ENCODE data around the gene PSEN1.

GRCh38 chr14:73143003-73143402 is 6.7 kb downstream of the PSEN1 start:
- TF ChIP-seq POLR2A (IDR thresholded peaks at IDR 0.05) (no peak), CTCF (IDR thresholded peaks at IDR 0.05 in 4 of 5, conservative IDR thresholded peaks at IDR 0.05 in 1 of 5) (no peak)
